ENCODE data around the gene ASTL.

GRCh38 chr2:96147593-96148201 is 9.4 kb upstream of the ASTL start:
- TF ChIP-seq ZBTB8A (tag by site-specific recombination; IDR thresholded peaks at IDR 0.05) (no peak), CTCF (tag by site-specific recombination; IDR thresholded peaks at IDR 0.05) (0 out of 2 replicates have a peak, but pooled peaks have one; percentile 21), ZNF398 (tag by site-specific recombination; IDR thresholded peaks at IDR 0.05) (no peak)

All from HEK293 (cell line).